ENCODE results near the gene SDC3.

The SDC3 gene

DNA sequence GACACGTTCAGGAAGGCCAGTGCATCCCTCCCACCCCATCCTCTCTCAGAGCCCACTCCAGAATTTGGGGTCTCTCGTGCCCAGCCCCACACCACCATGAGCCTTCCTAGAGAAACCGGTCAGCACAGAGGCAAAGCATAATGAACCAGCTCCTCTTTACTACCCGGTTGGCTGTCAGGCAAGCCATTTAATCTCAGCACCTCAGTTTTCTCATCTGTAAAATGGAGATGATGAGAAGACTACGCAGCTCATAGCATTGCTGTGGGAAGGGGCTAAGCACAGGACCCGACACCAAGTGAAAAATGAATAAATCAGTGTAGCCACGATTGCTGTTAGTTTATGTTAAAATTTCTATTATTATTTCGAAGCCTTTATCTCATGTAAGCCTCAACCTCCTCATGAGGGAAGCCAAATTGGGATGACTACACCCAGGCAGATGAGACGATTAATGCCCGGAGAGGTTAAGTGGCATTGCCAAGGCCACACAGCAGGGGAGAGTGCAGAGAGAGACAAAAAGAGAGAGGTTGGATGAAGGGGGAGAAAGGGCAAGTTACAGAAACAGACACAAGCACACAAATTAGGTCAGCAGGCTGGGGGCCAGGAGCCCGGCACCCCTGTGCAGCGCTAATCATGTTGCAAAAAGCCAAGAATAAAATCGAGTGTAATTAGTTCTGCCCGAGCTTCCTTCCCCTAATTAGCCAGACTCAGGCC, 25.7 kb downstream of the SDC3 start:
- H3K9me3 Mint-ChIP-seq, result no peaks in the 10 kb centered on the region
- H3K27ac Mint-ChIP-seq, result no peak overlapping the region
- H3K36me3 Mint-ChIP-seq (ENCODE audit: low read depth), result no peaks in the 10 kb centered on the region
- TF ChIP-seq, protein P1, sequence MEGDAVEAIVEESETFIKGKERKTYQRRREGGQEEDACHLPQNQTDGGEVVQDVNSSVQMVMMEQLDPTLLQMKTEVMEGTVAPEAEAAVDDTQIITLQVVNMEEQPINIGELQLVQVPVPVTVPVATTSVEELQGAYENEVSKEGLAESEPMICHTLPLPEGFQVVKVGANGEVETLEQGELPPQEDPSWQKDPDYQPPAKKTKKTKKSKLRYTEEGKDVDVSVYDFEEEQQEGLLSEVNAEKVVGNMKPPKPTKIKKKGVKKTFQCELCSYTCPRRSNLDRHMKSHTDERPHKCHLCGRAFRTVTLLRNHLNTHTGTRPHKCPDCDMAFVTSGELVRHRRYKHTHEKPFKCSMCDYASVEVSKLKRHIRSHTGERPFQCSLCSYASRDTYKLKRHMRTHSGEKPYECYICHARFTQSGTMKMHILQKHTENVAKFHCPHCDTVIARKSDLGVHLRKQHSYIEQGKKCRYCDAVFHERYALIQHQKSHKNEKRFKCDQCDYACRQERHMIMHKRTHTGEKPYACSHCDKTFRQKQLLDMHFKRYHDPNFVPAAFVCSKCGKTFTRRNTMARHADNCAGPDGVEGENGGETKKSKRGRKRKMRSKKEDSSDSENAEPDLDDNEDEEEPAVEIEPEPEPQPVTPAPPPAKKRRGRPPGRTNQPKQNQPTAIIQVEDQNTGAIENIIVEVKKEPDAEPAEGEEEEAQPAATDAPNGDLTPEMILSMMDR (IDR thresholded peaks at IDR 0.05; ENCODE audit: unreplicated experiment in 3 of 3), result no peak
- no peak overlapping the region for H3K4me3 Mint-ChIP-seq
- peaks cover 19% of the 10 kb centered on the region for H3K27me3 Mint-ChIP-seq (ENCODE audit: low read depth)
- peaks cover 85% of the 10 kb centered on the region for H3K4me1 Mint-ChIP-seq

DNA sequence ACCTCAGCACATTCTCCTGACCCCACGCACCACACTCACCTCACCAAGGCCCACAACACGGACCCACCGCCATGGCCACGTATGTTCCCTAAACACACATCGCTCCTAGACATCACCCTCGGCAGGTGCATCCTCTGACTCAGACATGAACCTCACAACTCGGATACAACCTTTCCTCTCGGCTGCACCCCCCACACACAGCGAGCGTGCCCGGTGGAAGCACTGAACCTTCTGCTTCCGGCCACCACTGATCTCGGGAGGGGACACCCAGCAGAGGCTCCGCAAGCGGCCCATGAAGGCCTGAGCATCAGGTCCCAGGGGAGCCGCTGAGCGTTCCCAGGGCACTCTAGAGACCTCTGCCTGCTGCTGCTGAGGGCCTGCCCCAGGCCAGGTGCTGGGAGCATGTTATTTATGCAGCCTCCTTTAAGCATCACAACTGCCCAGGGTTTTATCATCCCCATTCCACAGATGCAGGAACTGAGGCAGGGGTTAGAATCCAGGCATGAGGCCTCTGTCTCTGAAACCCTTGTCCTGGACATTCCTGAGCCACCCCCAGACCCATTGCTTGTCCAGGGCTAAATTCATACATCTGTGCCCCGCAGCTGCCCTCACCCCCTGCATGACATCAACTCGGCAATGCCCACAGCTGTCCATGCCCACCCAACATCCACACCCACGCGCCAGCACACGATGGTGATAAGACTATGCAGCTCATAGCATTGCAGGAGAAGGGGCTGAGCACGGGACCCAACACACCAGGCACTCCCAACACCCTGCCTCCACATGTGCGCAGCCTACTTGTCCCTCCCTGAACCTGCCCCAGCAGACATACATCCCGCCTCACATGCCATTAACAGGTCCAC, 27.0 kb downstream of the SDC3 start:
- Mint-ChIP-seq H3K27me3 (ENCODE audit: low read depth) (peaks cover 18% of the 10 kb centered on the region), H3K4me1 (peaks cover 82% of the 10 kb centered on the region), H3K27ac (peak overlapping the region in 2 of 3 experiments; percentile 8 to 27), H3K36me3 (ENCODE audit: low read depth) (no peaks in the 10 kb centered on the region), H3K9me3 (no peaks in the 10 kb centered on the region), H3K4me3 (no peak overlapping the region)
- TF ChIP-seq, protein P1 (IDR thresholded peaks at IDR 0.05; ENCODE audit: unreplicated experiment in 3 of 3), result no peak

DNA sequence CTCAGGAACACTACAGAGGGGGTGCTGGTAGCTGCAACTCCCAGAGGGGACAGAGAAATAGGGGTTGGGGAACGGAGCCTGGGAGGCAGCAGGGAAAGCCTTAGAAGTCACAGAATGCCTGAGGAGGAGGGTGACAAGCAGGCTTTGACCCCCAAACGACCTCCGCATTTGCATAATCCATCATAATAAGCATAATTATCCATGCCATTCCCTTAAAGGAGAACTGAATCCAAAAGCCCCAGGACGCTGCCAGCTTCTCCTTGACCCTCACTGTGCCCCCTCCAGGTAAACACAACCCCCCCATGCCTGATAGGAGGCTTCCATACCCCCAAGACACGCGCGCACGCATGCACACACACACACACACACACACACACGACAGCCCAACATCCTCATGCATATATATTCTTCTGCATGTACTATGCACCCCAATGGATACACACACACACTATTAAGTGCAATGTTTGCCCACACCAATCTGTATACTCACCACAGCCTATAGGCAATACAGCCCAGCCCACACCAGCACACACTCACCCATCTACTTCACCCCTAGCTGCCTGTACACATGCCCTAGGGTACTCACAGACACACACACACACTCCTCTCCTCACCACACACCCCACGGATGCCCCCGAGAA, 27.8 kb downstream of the SDC3 start:
- Mint-ChIP-seq H3K4me1 (peaks cover 74% of the 10 kb centered on the region), H3K9me3 (no peaks in the 10 kb centered on the region), H3K4me3 (no peak overlapping the region), H3K27ac (peak overlapping the region in 2 of 3 experiments; percentile 8 to 27), H3K36me3 (ENCODE audit: low read depth) (no peaks in the 10 kb centered on the region), H3K27me3 (ENCODE audit: low read depth) (peaks cover 18% of the 10 kb centered on the region)
- TF ChIP-seq, protein P1 (IDR thresholded peaks at IDR 0.05; ENCODE audit: unreplicated experiment in 3 of 3), result no peak

DNA sequence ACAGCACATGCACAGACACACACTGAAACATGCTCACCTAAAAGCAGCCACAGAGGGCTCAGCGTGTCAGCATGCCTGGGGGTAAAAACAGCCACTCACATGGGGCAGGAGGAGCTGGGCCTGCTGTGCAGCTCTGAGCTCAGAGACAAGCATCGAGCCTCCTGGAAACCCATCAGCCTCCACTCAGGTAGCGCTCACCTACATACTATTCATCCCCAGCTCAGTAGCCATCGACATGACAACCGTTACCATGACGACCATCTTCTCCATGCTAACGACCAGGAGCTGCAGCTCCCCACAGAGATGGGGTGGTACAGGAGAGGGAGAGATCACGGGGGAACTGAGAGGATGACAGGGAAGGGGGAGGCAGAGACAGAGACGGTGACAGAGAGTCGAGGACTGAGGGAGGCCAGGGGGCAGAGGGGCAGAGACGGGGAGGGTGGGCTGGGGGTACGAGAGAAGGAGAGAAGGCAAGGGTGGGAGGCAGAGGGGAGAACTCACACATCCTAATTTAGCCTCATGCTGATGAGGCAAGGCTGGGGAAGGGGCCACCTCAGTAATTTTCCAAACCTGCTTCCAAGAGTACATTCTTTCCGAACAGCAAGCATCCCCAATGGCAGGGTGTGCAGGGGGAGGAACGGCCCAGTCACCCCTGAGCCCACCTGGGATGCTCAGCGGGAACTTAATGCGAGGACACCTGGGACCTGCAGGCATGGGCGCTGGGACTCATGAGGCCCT, 28.4 kb downstream of the SDC3 start:
- H3K4me1 Mint-ChIP-seq, result peaks cover 67% of the 10 kb centered on the region
- H3K27me3 Mint-ChIP-seq (ENCODE audit: low read depth), result peaks cover 16% of the 10 kb centered on the region
- peak overlapping the region in 2 of 3 experiments; percentile 62 to 77 for H3K27ac Mint-ChIP-seq
- H3K36me3 Mint-ChIP-seq (ENCODE audit: low read depth), result no peaks in the 10 kb centered on the region
- TF ChIP-seq, protein P1 (IDR thresholded peaks at IDR 0.05; ENCODE audit: unreplicated experiment in 3 of 3), result no peak
- H3K9me3 Mint-ChIP-seq, result no peaks in the 10 kb centered on the region
- H3K4me3 Mint-ChIP-seq, result peak overlapping the region in 1 of 3 experiments; percentile 6

DNA sequence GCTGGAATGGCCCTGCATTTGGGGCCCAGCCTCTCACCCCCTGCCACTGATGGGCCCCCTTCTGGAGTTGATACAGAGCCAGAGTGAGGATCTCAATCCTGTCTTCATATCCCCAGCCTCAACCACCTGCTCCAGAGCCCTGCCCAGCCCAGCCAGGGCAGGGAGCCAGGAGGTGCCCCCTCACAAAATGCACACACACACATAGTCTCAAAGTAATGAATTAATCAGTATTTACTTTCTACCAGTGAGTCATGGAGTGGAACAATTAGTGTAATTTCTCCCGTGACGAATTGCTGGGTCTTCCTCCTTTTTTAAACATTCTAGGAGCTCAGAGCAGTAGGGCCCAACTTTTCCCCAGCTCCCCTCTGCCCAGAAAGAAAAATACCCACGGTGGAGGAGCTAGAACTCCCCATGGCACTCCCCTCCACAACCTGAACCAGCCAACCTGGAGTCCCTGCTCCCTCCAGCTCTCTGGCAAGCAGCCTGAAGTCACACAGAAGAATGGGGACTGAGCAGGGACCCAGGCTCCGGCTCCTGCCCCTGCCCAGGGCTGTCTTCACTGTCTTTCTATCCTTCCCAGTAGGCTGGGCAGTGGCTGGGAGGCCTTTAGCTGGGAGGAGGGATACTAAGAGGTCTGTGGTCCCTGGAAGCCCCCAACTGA, 29.3 kb downstream of the SDC3 start:
- Mint-ChIP-seq H3K27me3 (ENCODE audit: low read depth) (peaks cover 16% of the 10 kb centered on the region), H3K4me1 (peaks cover 59% of the 10 kb centered on the region), H3K4me3 (no peak overlapping the region), H3K9me3 (no peaks in the 10 kb centered on the region), H3K27ac (peak overlapping the region in 2 of 3 experiments; percentile 62 to 77), H3K36me3 (ENCODE audit: low read depth) (no peaks in the 10 kb centered on the region)
- TF ChIP-seq, protein P1 (IDR thresholded peaks at IDR 0.05; ENCODE audit: unreplicated experiment in 3 of 3), result no peak

Measured in nephron (organoid).